A673 (cell line): ENCODE results near the gene BTC.

Experiments used
- CTCF ChIP-seq: fragments of 300-800, 200-600 bp; sonication (generic); conservative IDR thresholded peaks from 2 replicates; pipeline ENCODE4 v1.5.1; 2017; ENCODE audit warnings: low read depth, mild to moderate bottlenecking, antibody characterized with exemption, low read length, moderate library complexity, mixed read lengths
- EZH2 ChIP-seq: fragments of 200-600 bp; sonication (generic); IDR thresholded peaks from 2 replicates; pipeline ENCODE4 v1.6.1; 2017; ENCODE audit warnings: borderline replicate concordance, low read depth, mild to moderate bottlenecking, mixed read lengths, antibody characterized with exemption, low read length; ENCODE audit not compliant: poor library complexity, severe bottlenecking

GRCh38 chr4:74715706-74716435 is 78.5 kb downstream of the BTC start:
- no peak for TF ChIP-seq CTCF
- TF ChIP-seq EZH2 = no peak
